HG03442 (cell line): ENCODE measurements around the gene RFX4.

Experiments used
- ATAC-seq: cut with Tn5 transposase; IDR thresholded peaks from one replicate; pipeline ENCODE4 v1.9.1; 2021; ENCODE audit warnings: mild to moderate bottlenecking, moderate library complexity; ENCODE audit not compliant: unreplicated experiment

The RFX4 gene

GRCh38 chr12:106582641-106583230 is at the start of gene RFX4:
TSS of gene RFX4 (plus strand) at chr12:106583004. CDS start at chr12:106583321, 317 bp downstream.
- ATAC-seq: no peak

- ATAC-seq: no peak
Measured at GRCh38 chr12:106541201-106541600, 41.6 kb upstream of the RFX4 start.

GRCh38 chr12:106551410-106551809 is 31.4 kb upstream of the RFX4 start:
- ATAC-seq: no peak

GRCh38 chr12:106552228-106552627 is 30.6 kb upstream of the RFX4 start:
- ATAC-seq: no peak

GRCh38 chr12:106564678-106565329 is 18.0 kb upstream of the RFX4 start:
- ATAC-seq: no peak

GRCh38 chr12:106566771-106567170 is 16.0 kb upstream of the RFX4 start:
- no peak for ATAC-seq

GRCh38 chr12:106573239-106573638 is 9.6 kb upstream of the RFX4 start:
- ATAC-seq: no peak

GRCh38 chr12:106576848-106577247 is 6.0 kb upstream of the RFX4 start:
- ATAC-seq: no peak

GRCh38 chr12:106580671-106581508 is 1.9 kb upstream of the RFX4 start:
- ATAC-seq: no peak

GRCh38 chr12:106581543-106582248 is 1.1 kb upstream of the RFX4 start:
- ATAC-seq: no peak

GRCh38 chr12:106582249-106582591 is 584 bp upstream of the RFX4 start:
- no peak for ATAC-seq

- ATAC-seq: no peak
Measured at GRCh38 chr12:106583242-106584103, 669 bp downstream of the RFX4 start.

GRCh38 chr12:106584104-106585064 is 1.6 kb downstream of the RFX4 start:
- ATAC-seq: no peak

GRCh38 chr12:106585105-106585520 is 2.3 kb downstream of the RFX4 start:
- ATAC-seq: no peak

GRCh38 chr12:106585521-106586277 is 2.9 kb downstream of the RFX4 start:
- ATAC-seq: no peak

GRCh38 chr12:106586278-106586802 is 3.5 kb downstream of the RFX4 start:
- ATAC-seq: no peak

- no peak for ATAC-seq
Measured at GRCh38 chr12:106586803-106587684, 4.2 kb downstream of the RFX4 start.
